ENCODE results near the gene TNFSF12.

- no peak for TF ChIP-seq CTCF (IDR thresholded peaks at IDR 0.05; ENCODE audit: low read length)
- no peak for TF ChIP-seq EZH2 (optimal IDR thresholded peaks at IDR 0.05; ENCODE audit: low read depth, low read length)
Observed at GRCh38 chr17:7530023-7530900, 18.6 kb upstream of the TNFSF12 start.
